Measurements from ENCODE around the gene SLC1A7. TPM values are rescaled to one million over a fixed set of nuclear protein-coding genes. Genes with fewer than 3 reads are reported as not detected.

Gene SLC1A7
- total and polyA plus RNA-seq, 2 of the 13 experiments (the other 11 are each of a cell fraction or from before 2014, with no cell fraction given), result 0.04 to 2.0 TPM

GRCh38 chr1:53089478-53090226, 52.8 kb downstream of the SLC1A7 start:
- POLR2A ChIA-PET, result interaction anchor here (0.6 to 3.9 kb wide), 13 partner anchors 11 to 168 kb away, joined by 3 to 24 read pairs (median 4); partner anchors contain the start of gene ECHDC2
- H4K20me1 ChIP-seq (ENCODE audit: insufficient read depth, low read length), result no peaks in the 10 kb centered on the region
- DNase-seq (ENCODE audit: low spot score) (peak; percentile 85), ATAC-seq (peak; percentile 73), FAIRE-seq (peak; percentile 86)
- H3K9me3 ChIP-seq (ENCODE audit: low read length), result no peaks in the 10 kb centered on the region
- no peak overlapping the region for H2AFZ ChIP-seq (ENCODE audit: low read length)
- H3K27ac ChIP-seq (ENCODE audit: extremely low read length, insufficient read depth, low read length), result peak overlapping the region; percentile 34
- in situ Hi-C loops (cut with HindIII; ENCODE audit: extremely low pct_ligation_motif_present, low pct_unique_long_range_greater_than_20kb) (no loop called here), intact Hi-C loops (cut with micrococcal nuclease; ENCODE audit: unreplicated experiment) (loop anchor here (5.0 to 10.0 kb wide), 2 partner anchors 33 to 95 kb away; no protein-coding TSS in a partner anchor)
- peak overlapping the region; percentile 65 for H3K4me2 ChIP-seq (ENCODE audit: low read depth, low read length)
- H3K4me3 ChIP-seq (replicated peaks in 1 of 3; ENCODE audit: insufficient read depth in 1 of 3, low read depth in 2 of 3, low read length in 3 of 3), result peak overlapping the region in 1 of 3 experiments; percentile 41; a peak in 1 of 6 replicates
- H3K4me1 ChIP-seq (ENCODE audit: insufficient read depth, low read length), result peaks cover 85% of the 10 kb centered on the region
- no peaks in the 10 kb centered on the region for H3K36me3 ChIP-seq (replicated peaks in 1 of 2; ENCODE audit: control insufficient read depth in 1 of 2, insufficient read depth in 2 of 2, low read length in 2 of 2)
- H3K27me3 ChIP-seq (ENCODE audit: control insufficient read depth in 1 of 2, insufficient read depth in 2 of 2, low read length in 2 of 2), result peaks cover 15 to 45% of the 10 kb centered on the region in 2 experiments; a peak in 4 of 5 replicates
- no peaks in the 10 kb centered on the region for H3K79me2 ChIP-seq (ENCODE audit: insufficient read depth, low read length)
- 2% methylated on average over 10 of the region's 11 CpGs for WGBS (ENCODE audit: low lambda C conversion rate)
- BruUV-seq (replicated peaks), result TSS peak; percentile 52
- CTCF ChIA-PET (ENCODE audit: low intra/inter-chr PET ratio, low total read pairs), result interaction anchor here (0.6 kb wide), 1 partner anchor 101 kb away, joined by 3 read pairs; no protein-coding TSS in a partner anchor
- H3K9ac ChIP-seq (ENCODE audit: insufficient read depth, low read depth, low read length), result peak overlapping the region; percentile 50
- no peak for TF ChIP-seq USF2 (IDR thresholded peaks at IDR 0.05; ENCODE audit: low read depth, low read length)
- TF ChIP-seq USF2 (CRISPR knock-in tag; IDR thresholded peaks at IDR 0.05; ENCODE audit: borderline replicate concordance), result no peak
- TF ChIP-seq HOXD1 (CRISPR knock-in tag; IDR thresholded peaks at IDR 0.05), result 0 out of 2 replicates have a peak, but pooled peaks have one; percentile 48
- peak; percentile 59; the same call in 1 of the 2 replicates for TF ChIP-seq MYC (CRISPR knock-in tag; IDR thresholded peaks at IDR 0.05; ENCODE audit: borderline replicate concordance)
- TF ChIP-seq LCORL (IDR thresholded peaks at IDR 0.05), result peak; percentile 33; the same call in 1 of the 2 replicates
- peak; percentile 75 for TF ChIP-seq LCORL (CRISPR knock-in tag; IDR thresholded peaks at IDR 0.05)
- TF ChIP-seq ZFX (CRISPR knock-in tag; IDR thresholded peaks at IDR 0.05; ENCODE audit: low read depth), result peak; percentile 72
- 0 out of 2 replicates have a peak, but pooled peaks have one; percentile 7 for TF ChIP-seq ZNF776 (CRISPR knock-in tag; IDR thresholded peaks at IDR 0.05)
- TF ChIP-seq, protein P1, sequence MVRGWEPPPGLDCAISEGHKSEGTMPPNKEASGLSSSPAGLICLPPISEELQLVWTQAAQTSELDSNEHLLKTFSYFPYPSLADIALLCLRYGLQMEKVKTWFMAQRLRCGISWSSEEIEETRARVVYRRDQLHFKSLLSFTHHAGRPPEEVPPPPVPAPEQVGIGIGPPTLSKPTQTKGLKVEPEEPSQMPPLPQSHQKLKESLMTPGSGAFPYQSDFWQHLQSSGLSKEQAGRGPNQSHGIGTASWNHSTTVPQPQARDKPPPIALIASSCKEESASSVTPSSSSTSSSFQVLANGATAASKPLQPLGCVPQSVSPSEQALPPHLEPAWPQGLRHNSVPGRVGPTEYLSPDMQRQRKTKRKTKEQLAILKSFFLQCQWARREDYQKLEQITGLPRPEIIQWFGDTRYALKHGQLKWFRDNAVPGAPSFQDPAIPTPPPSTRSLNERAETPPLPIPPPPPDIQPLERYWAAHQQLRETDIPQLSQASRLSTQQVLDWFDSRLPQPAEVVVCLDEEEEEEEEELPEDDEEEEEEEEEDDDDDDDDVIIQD (CRISPR knock-in tag; IDR thresholded peaks at IDR 0.05; ENCODE audit: low read depth), result peak; percentile 77
- TF ChIP-seq KAT8 (CRISPR knock-in tag; IDR thresholded peaks at IDR 0.05), result peak; percentile 65; the same call in 1 of the 2 replicates
- 0 out of 2 replicates have a peak, but pooled peaks have one; percentile 15 for TF ChIP-seq RNF2 (conservative IDR thresholded peaks at IDR 0.05; ENCODE audit: low read depth)
- TF ChIP-seq SAFB2 (CRISPR knock-in tag; IDR thresholded peaks at IDR 0.05; ENCODE audit: borderline replicate concordance, low read depth), result 0 out of 2 replicates have a peak, but pooled peaks have one; percentile 31
- TF ChIP-seq EHMT2 (IDR thresholded peaks at IDR 0.05; ENCODE audit: borderline replicate concordance, low read depth, low read length), result no peak
- TF ChIP-seq, protein P2, sequence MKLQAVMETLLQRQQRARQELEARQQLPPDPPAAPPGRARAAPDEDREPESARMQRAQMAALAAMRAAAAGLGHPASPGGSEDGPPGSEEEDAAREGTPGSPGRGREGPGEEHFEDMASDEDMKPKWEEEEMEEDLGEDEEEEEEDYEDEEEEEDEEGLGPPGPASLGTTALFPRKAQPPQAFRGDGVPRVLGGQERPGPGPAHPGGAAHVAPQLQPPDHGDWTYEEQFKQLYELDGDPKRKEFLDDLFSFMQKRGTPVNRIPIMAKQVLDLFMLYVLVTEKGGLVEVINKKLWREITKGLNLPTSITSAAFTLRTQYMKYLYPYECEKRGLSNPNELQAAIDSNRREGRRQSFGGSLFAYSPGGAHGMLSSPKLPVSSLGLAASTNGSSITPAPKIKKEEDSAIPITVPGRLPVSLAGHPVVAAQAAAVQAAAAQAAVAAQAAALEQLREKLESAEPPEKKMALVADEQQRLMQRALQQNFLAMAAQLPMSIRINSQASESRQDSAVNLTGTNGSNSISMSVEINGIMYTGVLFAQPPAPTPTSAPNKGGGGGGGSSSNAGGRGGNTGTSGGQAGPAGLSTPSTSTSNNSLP (IDR thresholded peaks at IDR 0.05; ENCODE audit: low read depth, low read length), result 0 out of 2 replicates have a peak, but pooled peaks have one; percentile 11
- peak; percentile 41; the same call in 1 of the 2 replicates for TF ChIP-seq TARDBP (CRISPR knock-in tag; IDR thresholded peaks at IDR 0.05)
- peak; percentile 73 for TF ChIP-seq ZNF263 (CRISPR knock-in tag; IDR thresholded peaks at IDR 0.05)
- no peak for TF ChIP-seq NAIF1 (CRISPR knock-in tag; IDR thresholded peaks at IDR 0.05; ENCODE audit: borderline replicate concordance)

Measured in HepG2 (cell line).